HUES48 (cell line): ENCODE data around the gene CETN1.

ENCODE experiments used
- H3K27ac ChIP-seq: one replicate; pipeline ENCODE4 v1.7.0; 2013; ENCODE audit warnings: low read depth, low read length, inconsistent platforms
- H3K27me3 ChIP-seq: 2 replicates; pipeline ENCODE4 v1.6.1; 2013; ENCODE audit warnings: mild to moderate bottlenecking, low read length; ENCODE audit not compliant: control insufficient read depth, insufficient read depth
- H3K36me3 ChIP-seq: 2 replicates; pipeline ENCODE4 v1.6.1; 2013; ENCODE audit warnings: low read length; ENCODE audit not compliant: control insufficient read depth, insufficient read depth
- H3K4me1 ChIP-seq: 2 replicates; pipeline ENCODE4 v1.6.1; 2013; ENCODE audit warnings: mild to moderate bottlenecking, low read length; ENCODE audit not compliant: control insufficient read depth, insufficient read depth
- H3K4me3 ChIP-seq: 2 replicates; pipeline ENCODE4 v1.5.1; 2013; ENCODE audit warnings: mild to moderate bottlenecking, low read depth, low read length
- H3K9ac ChIP-seq: 2 replicates; pipeline ENCODE4 v1.6.1; 2013; ENCODE audit warnings: mild to moderate bottlenecking, low read depth, low read length, moderate library complexity
- H3K9me3 ChIP-seq: 2 replicates; pipeline ENCODE4 v1.6.1; 2013; ENCODE audit warnings: low read length; ENCODE audit not compliant: control insufficient read depth, insufficient read depth

CETN1 gene

DNA sequence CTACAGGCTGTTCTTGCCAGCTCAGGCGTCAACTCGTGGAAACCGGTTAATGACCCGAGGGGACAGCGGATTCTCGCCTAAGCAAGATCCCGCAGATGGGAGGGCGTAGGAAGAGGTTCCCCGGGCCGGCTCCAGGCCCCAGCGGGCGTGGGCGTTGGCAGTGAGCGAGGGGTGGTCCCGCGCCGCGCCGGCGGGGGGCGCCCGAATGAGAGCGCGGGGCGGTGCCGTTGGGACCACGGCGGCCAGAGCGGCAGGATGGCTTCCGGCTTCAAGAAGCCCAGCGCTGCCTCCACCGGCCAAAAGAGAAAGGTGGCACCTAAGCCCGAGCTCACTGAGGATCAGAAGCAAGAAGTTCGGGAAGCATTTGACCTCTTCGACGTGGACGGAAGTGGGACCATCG is at the start of gene CETN1:
Gene CETN1, plus strand, starts transcription at position 227 of the 400 bp plus-strand sequence. Its CDS starts 29 bp downstream, at position 256.
- H3K9ac ChIP-seq: no peak within 1 kb of the TSS
- H3K9me3 ChIP-seq: no peaks in the 10 kb centered on the region
- peaks cover 19% of the 10 kb centered on the region for H3K4me1 ChIP-seq
- H3K27me3 ChIP-seq: no peaks in the 10 kb centered on the region
- H3K36me3 ChIP-seq: no peaks in the 10 kb centered on the region
- no peak within 1 kb of the TSS for H3K4me3 ChIP-seq
- no peak within 1 kb of the TSS for H3K27ac ChIP-seq

- no peak overlapping the region for H3K27ac ChIP-seq
- H3K9ac ChIP-seq: no peak overlapping the region
- no peaks in the 10 kb centered on the region for H3K27me3 ChIP-seq
- H3K9me3 ChIP-seq: no peaks in the 10 kb centered on the region
- H3K4me3 ChIP-seq: no peak overlapping the region
- H3K4me1 ChIP-seq: no peaks in the 10 kb centered on the region
- no peaks in the 10 kb centered on the region for H3K36me3 ChIP-seq
These were observed 48.2 kb upstream of the CETN1 start for GRCh38 chr18:532018-532417.

DNA sequence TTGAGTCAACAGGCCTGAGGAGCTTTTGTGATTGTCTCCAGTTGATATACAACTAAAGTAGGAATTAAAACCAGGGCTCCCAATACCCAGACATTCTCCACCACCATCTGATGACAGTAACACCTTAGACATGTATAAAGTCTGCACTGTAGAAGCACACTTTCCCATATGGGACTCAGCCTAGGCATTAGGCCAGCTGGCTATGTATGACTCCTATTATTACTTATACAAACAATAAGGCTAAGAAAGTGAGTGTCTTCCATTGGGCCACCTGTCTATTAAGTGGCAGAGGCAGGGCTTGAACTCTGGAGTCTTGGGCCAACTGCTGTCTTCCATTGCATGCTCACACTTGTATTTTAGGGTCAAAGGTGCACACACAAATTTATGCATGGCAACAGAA is 47.5 kb upstream of the CETN1 start:
- Histone ChIP-seq H3K4me3 (no peak overlapping the region), H3K9ac (no peak overlapping the region), H3K27ac (no peak overlapping the region), H3K36me3 (no peaks in the 10 kb centered on the region), H3K9me3 (no peaks in the 10 kb centered on the region), H3K27me3 (no peaks in the 10 kb centered on the region), H3K4me1 (no peaks in the 10 kb centered on the region)

DNA sequence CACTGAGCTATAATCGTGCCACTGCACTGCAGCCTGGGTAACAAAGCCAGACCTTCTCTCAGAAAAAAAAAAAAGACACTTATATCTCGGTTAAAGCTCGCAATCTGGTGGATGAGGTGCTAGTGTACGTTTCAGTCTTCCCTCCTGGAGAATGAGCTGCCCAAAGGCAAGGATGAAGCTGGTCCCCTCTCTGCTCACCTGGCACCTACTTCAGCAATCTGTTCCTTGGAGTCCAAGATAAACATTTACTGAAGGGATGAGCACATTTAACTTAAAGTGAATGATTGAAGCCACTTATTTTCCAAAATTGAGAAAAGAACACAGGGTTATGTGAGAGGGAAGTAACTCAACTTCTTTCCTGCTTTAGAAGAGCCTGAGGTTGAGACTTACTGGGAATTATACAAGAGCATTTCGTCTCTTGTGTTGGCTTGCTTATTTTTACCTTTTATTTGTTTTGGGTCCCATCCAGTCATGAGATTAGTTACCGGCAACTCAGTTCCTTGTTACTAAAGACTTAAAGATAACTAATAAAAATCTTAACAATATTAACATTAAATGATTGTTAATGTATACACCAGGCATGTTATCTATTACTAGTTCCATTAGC is 46.1 kb upstream of the CETN1 start:
- H3K27me3 ChIP-seq: no peaks in the 10 kb centered on the region
- H3K27ac ChIP-seq: no peak overlapping the region
- H3K36me3 ChIP-seq: no peaks in the 10 kb centered on the region
- no peak overlapping the region for H3K9ac ChIP-seq
- H3K4me1 ChIP-seq: no peaks in the 10 kb centered on the region
- no peak overlapping the region for H3K4me3 ChIP-seq
- H3K9me3 ChIP-seq: no peaks in the 10 kb centered on the region

DNA sequence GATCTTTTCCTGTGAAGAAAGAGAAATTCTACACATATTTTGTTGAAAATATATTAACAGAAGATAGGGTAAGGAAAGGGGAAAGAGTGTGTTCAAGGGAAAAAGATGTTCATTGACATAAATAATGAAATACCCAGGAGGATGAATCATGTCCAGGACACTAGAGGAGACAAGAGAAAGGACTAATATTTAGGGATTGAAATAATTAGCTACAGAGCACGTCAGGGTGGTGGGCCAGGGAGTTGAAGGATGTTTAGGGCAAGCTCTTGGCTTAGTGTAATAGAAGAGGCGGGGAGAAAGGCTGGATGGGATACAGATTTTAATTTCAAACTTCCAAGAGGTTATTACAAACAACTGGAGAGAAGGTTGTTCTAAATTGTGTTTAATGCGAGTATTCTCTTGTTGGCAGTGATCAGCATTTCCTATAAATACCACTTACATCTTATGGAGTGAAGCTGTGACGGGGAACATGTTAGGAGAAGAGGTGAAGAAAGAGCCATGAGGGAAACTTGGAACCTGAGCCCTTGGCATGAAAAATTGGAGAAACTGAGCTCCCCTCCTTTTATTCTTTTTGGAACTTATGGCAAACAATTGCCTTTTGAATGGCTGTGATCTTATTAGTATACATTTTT is 36.6 kb upstream of the CETN1 start:
- Histone ChIP-seq H3K9ac (no peak overlapping the region), H3K9me3 (no peaks in the 10 kb centered on the region), H3K4me3 (no peak overlapping the region), H3K4me1 (no peaks in the 10 kb centered on the region), H3K36me3 (no peaks in the 10 kb centered on the region), H3K27ac (no peak overlapping the region), H3K27me3 (no peaks in the 10 kb centered on the region)

GRCh38 chr18:549967-550366 is 30.2 kb upstream of the CETN1 start:
- no peaks in the 10 kb centered on the region for H3K4me1 ChIP-seq
- no peak overlapping the region for H3K27ac ChIP-seq
- H3K27me3 ChIP-seq: no peaks in the 10 kb centered on the region
- H3K4me3 ChIP-seq: no peak overlapping the region
- no peaks in the 10 kb centered on the region for H3K36me3 ChIP-seq
- no peak overlapping the region for H3K9ac ChIP-seq
- H3K9me3 ChIP-seq: no peaks in the 10 kb centered on the region; the same call in 1 of the 2 replicates

GRCh38 chr18:551404-552061 is 28.6 kb upstream of the CETN1 start:
- Histone ChIP-seq H3K27ac (no peak overlapping the region), H3K9ac (no peak overlapping the region), H3K36me3 (no peaks in the 10 kb centered on the region), H3K27me3 (no peaks in the 10 kb centered on the region), H3K9me3 (no peaks in the 10 kb centered on the region; the same call in 1 of the 2 replicates), H3K4me1 (no peaks in the 10 kb centered on the region), H3K4me3 (no peak overlapping the region)

DNA sequence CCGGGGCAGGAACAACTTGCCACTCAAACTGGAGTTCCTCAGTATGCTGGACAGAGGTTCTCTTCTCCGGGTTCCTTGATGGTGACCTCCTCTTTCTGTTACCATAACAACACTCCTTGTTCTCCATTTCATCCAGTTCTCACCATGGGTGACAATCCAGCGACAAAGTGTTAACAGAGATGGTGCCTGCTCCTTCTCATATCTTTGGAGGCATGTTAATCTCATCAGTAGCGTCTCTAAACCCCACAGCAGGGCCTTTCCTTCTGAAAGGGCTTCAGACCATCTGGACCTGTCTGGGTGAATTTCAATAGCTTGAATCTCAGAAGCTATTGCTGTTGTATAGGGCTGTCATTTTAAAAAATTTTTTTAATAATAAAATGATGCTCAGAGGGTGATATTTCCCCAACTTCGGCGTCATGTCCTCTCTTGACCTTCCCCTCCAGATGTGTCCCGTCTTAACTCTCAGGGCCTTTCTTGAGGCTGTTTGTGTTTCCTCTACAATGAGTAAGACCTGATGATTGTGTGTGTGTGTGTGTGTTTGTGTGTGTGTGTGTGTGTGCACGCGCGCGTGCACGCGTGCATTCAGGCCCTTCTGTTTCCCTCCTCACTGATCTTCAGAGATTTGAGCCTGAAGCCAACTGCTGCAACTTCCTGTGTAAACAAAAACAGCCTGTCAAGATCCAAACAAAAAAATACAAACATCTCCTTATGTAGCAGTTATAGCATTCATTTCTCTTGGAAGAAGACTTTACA is 24.3 kb upstream of the CETN1 start:
- Histone ChIP-seq H3K9ac (no peak overlapping the region), H3K4me3 (no peak overlapping the region), H3K27me3 (no peaks in the 10 kb centered on the region), H3K27ac (no peak overlapping the region), H3K36me3 (no peaks in the 10 kb centered on the region), H3K9me3 (no peaks in the 10 kb centered on the region; the same call in 1 of the 2 replicates), H3K4me1 (no peaks in the 10 kb centered on the region)

GRCh38 chr18:564708-565561 is 15.2 kb upstream of the CETN1 start:
- H3K36me3 ChIP-seq: no peaks in the 10 kb centered on the region
- H3K27ac ChIP-seq: no peak overlapping the region
- H3K9ac ChIP-seq: no peak overlapping the region
- no peak overlapping the region for H3K4me3 ChIP-seq
- no peaks in the 10 kb centered on the region; the same call in 1 of the 2 replicates for H3K9me3 ChIP-seq
- H3K4me1 ChIP-seq: no peaks in the 10 kb centered on the region
- H3K27me3 ChIP-seq: no peaks in the 10 kb centered on the region

DNA sequence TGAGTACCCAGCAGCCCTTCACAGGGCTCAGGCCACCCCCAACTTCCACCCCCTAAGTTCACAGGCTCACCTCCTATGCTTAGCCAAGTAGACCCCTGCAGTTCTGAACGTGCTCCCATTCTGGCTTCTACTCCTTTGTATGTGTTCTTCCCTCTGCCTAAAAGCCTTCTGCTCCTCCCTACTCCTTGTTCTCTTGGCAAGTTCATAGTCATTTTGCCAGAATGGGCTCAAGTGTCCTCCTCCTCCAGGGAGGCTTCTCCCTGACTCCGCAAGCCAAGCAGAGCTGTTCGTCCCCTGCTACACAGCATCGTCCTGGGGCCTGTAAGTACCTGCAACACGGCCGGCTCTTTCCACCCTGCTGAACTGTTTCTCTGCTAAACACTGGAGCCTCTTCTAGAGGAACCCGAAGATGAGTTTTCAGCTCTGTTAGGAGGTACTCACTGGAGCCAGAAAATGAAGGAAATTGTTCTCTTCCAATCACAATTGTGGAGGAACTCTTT is 14.6 kb upstream of the CETN1 start:
- H3K27me3 ChIP-seq: no peaks in the 10 kb centered on the region
- H3K9me3 ChIP-seq: no peaks in the 10 kb centered on the region; the same call in 1 of the 2 replicates
- H3K4me3 ChIP-seq: no peak overlapping the region
- H3K9ac ChIP-seq: no peak overlapping the region
- H3K36me3 ChIP-seq: no peaks in the 10 kb centered on the region
- no peaks in the 10 kb centered on the region for H3K4me1 ChIP-seq
- no peak overlapping the region for H3K27ac ChIP-seq
